Uterus (tissue), 4 donors: ENCODE results near the gene NOX5. TPM values are rescaled to one million over a fixed set of nuclear protein-coding genes. Genes with fewer than 3 reads are reported as not detected.

Source experiments
- DNase-seq, 2 donors: peaks; one replicate each; pipeline ENCODE4 v3.0.0-alpha.2; 2019 to 2020
- H3K27ac ChIP-seq, 2 donors: fragments of 200-600 bp; sonication (generic); 1 replicate in 1 of 2; 2 replicates in 1 of 2; pipeline ENCODE4 v1.5.1; 2016 to 2018
- H3K27me3 ChIP-seq, 2 donors: fragments of 200-600 bp; sonication (generic); one replicate each; pipeline ENCODE4 v1.5.1; 2018 to 2019; ENCODE audit warnings: control low read depth in 1 of 2
- H3K36me3 ChIP-seq, 2 donors: fragments of 200-600 bp; sonication (generic); one replicate each; pipeline ENCODE4 v1.5.1; 2019; ENCODE audit warnings: control low read depth in 1 of 2
- H3K4me1 ChIP-seq, 2 donors: fragments of 200-600 bp; sonication (generic); one replicate each; pipeline ENCODE4 v1.5.1; 2018 to 2019; ENCODE audit warnings: control low read depth in 1 of 2
- H3K4me3 ChIP-seq, 2 donors: fragments of 200-600 bp; sonication (generic); 1 replicate in 1 of 2; 2 replicates in 1 of 2; pipeline ENCODE4 v1.5.1; 2018 to 2019; ENCODE audit warnings: mild to moderate bottlenecking in 1 of 2
- H3K9me3 ChIP-seq, 2 donors: fragments of 200-600 bp; sonication (generic); one replicate each; pipeline ENCODE4 v1.5.1; 2019; ENCODE audit warnings: control low read depth in 1 of 2
- POLR2A ChIP-seq, 2 donors: fragments of 450-650 bp; IDR thresholded peaks; one replicate each; pipeline ENCODE4 v1.6.1; 2016; ENCODE audit warnings: antibody characterized with exemption in 2 of 2, mild to moderate bottlenecking in 1 of 2, moderate library complexity in 1 of 2
- intact Hi-C: fragments of 100-400 bp; cut with DNase I; formaldehyde crosslinking; loops from one replicate; pipeline ENCODE4 v1.15.1; 2023; ENCODE audit warnings: low total_unique reads
- total RNA-seq, 4 donors: library from RNA; depleted of rRNA in 3 of 4; stranded (reverse); fragments of >200 nt in 3 of 4; gene quantifications; one replicate each; pipeline versions ENCODE4 v1.1.0 to v1.2.4, GENCODE V29; 2014 to 2023
- TF ChIP-seq, protein P1 (sequence below), 4 experiments: fragments of 200-600 bp in 2 of 4; fragments of 450-650 bp in 2 of 4; sonication (generic) in 2 of 4; IDR thresholded peaks; one replicate each; pipeline ENCODE4 v1.5.1; 2016 to 2019; ENCODE audit warnings: antibody characterized with exemption in 4 of 4, mild to moderate bottlenecking in 2 of 4, moderate library complexity in 1 of 4
- donor health status: DM: yes; HTN: yes; CAD: no.

NOX5 gene
- total RNA-seq, 4 donors from 2014 or later, result 0.21 to 0.52 TPM; not detected in 2

DNA sequence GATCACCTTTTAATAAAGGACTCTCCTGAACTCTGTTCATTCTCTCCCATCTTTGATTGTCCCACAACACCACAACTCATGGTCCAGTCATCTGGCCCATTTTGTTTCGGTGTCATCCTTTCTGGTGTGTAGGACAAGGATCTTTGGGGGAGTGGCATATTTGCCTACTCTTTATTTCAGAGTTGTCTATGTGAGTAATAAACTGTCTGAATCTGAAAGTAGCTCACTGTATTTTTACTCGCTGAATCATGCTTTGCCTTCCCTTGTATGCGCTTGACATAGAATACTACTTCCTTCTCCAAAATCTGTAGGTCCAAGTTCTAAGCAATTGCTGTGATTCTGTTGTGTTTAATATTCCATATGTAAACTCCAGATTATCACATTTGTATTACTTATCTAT lies 29.9 kb upstream of the NOX5 start:
- no peak overlapping the region for H3K27ac ChIP-seq
- TF ChIP-seq POLR2A (IDR thresholded peaks at IDR 0.05), result no peak
- TF ChIP-seq, protein P1, sequence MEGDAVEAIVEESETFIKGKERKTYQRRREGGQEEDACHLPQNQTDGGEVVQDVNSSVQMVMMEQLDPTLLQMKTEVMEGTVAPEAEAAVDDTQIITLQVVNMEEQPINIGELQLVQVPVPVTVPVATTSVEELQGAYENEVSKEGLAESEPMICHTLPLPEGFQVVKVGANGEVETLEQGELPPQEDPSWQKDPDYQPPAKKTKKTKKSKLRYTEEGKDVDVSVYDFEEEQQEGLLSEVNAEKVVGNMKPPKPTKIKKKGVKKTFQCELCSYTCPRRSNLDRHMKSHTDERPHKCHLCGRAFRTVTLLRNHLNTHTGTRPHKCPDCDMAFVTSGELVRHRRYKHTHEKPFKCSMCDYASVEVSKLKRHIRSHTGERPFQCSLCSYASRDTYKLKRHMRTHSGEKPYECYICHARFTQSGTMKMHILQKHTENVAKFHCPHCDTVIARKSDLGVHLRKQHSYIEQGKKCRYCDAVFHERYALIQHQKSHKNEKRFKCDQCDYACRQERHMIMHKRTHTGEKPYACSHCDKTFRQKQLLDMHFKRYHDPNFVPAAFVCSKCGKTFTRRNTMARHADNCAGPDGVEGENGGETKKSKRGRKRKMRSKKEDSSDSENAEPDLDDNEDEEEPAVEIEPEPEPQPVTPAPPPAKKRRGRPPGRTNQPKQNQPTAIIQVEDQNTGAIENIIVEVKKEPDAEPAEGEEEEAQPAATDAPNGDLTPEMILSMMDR (IDR thresholded peaks at IDR 0.05), result no peak
- H3K9me3 ChIP-seq, result no peaks in the 10 kb centered on the region
- H3K27me3 ChIP-seq, result no peaks in the 10 kb centered on the region
- H3K4me1 ChIP-seq, result no peaks in the 10 kb centered on the region
- no peak for DNase-seq
- H3K36me3 ChIP-seq, result no peaks in the 10 kb centered on the region
- intact Hi-C loops, result no loop called here
- H3K4me3 ChIP-seq, result no peak overlapping the region

DNA sequence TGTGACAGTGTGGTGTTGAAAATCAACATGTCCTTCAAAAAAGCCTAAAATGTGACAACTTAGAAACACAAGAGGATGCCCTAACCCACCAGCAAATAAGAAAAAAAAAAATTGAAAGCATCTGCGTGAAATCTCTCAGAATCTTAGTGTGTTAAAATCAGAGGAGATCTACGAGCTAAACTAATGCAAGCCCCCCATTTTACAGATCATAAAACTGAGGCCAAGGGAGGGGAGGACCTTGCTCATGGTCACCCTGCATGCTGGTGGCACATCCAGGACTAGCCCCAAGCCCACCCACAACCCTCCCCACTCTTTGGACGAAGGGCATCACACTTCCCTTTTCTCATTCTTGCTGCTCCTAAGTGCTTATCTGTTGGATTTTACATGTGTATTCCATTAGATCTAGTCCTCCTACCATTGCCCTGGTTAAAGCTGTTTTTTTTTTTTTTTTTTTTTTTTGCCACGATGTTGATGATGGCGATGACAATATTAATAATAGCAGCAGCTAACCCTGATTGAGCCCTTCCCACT lies 29.1 kb upstream of the NOX5 start:
- TF ChIP-seq POLR2A (IDR thresholded peaks at IDR 0.05), result no peak
- TF ChIP-seq, protein P1 (IDR thresholded peaks at IDR 0.05), result no peak
- intact Hi-C loops, result no loop called here
- Histone ChIP-seq H3K27me3 (no peaks in the 10 kb centered on the region), H3K4me3 (no peak overlapping the region), H3K36me3 (no peaks in the 10 kb centered on the region), H3K27ac (no peak overlapping the region), H3K4me1 (no peaks in the 10 kb centered on the region), H3K9me3 (no peaks in the 10 kb centered on the region)
- no peak for DNase-seq

DNA sequence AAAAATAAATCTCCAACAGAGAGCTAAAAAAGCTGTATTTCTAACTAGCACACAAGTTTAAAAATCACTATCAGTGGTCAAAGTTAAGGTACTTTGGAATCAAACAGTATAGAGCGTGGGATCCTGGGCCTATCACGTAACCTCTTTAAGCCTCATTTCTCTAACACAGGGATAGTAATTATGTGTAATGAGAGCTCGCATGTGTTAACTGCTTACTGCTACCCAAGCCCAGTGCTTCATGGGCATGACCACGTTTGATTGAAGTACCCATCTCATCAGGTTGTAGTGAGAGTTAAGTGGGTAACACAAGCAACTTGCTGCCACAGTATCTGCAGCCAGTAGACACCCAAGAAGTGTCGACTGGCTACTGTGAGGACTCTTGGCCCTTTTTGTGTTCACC lies 28.2 kb upstream of the NOX5 start:
- no peak for DNase-seq
- H3K27me3 ChIP-seq, result no peaks in the 10 kb centered on the region
- H3K36me3 ChIP-seq, result no peaks in the 10 kb centered on the region
- no peak overlapping the region for H3K27ac ChIP-seq
- TF ChIP-seq POLR2A (IDR thresholded peaks at IDR 0.05), result no peak
- TF ChIP-seq, protein P1 (IDR thresholded peaks at IDR 0.05), result no peak
- no peaks in the 10 kb centered on the region for H3K9me3 ChIP-seq
- intact Hi-C loops, result no loop called here
- no peak overlapping the region for H3K4me3 ChIP-seq
- no peaks in the 10 kb centered on the region for H3K4me1 ChIP-seq

DNA sequence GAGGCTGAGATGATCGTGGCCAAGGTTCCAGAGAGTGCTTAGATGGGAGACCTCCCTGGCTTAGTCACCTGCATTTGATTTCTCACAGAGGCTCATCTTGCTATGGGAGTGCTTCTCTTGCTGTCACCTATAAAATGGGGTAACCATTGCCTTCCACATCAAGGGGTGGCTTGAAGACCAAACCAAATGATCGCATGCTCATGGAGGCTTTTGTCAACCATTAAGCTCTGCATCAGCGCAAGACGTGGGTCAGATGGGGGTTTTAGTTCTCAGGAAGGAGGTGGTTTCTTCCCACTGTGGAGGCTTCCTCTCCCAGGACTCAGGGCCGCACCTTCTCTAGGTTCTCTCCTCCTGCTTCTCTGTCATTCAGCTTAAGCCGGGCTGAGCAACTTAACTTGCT lies 27.4 kb upstream of the NOX5 start:
- intact Hi-C loops, result no loop called here
- no peaks in the 10 kb centered on the region for H3K27me3 ChIP-seq
- no peaks in the 10 kb centered on the region for H3K36me3 ChIP-seq
- no peaks in the 10 kb centered on the region for H3K9me3 ChIP-seq
- no peak overlapping the region for H3K4me3 ChIP-seq
- DNase-seq, result no peak
- no peak overlapping the region for H3K27ac ChIP-seq
- TF ChIP-seq, protein P1 (IDR thresholded peaks at IDR 0.05), result no peak
- no peak for TF ChIP-seq POLR2A (IDR thresholded peaks at IDR 0.05)
- no peaks in the 10 kb centered on the region for H3K4me1 ChIP-seq

DNA sequence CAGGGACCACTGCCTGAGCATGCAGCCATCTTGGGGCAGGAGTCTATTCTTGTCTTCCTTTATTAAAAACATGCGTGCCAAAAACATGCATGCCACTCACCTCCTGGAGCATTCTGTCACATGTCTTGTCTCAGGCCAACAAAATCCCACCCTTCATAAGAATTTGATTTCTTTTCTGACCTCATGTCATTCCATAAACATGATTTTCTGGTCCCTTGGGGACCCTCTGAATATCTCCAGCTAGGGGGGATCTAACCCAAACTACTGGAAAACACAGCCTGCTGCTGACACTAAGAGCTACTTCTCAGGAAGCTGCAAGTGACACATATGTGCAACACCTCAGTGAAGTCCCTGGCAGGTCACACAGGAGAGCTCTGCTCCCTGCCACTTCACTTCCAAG lies 26.8 kb upstream of the NOX5 start:
- Histone ChIP-seq H3K27me3 (no peaks in the 10 kb centered on the region), H3K4me3 (no peak overlapping the region), H3K36me3 (no peaks in the 10 kb centered on the region), H3K27ac (no peak overlapping the region), H3K9me3 (no peaks in the 10 kb centered on the region), H3K4me1 (no peaks in the 10 kb centered on the region)
- TF ChIP-seq POLR2A (IDR thresholded peaks at IDR 0.05), result no peak
- TF ChIP-seq, protein P1 (IDR thresholded peaks at IDR 0.05), result no peak
- intact Hi-C loops, result no loop called here
- DNase-seq, result no peak
